Middle frontal gyrus (tissue), 1 donor: ENCODE measurements around the gene EEFSEC.

ENCODE experiments used
- DNase-seq: peaks from one replicate; pipeline ENCODE4 v3.0.0-alpha.2; 2015; ENCODE audit warnings: low spot score; ENCODE audit errors: extremely low spot score

EEFSEC gene

DNA sequence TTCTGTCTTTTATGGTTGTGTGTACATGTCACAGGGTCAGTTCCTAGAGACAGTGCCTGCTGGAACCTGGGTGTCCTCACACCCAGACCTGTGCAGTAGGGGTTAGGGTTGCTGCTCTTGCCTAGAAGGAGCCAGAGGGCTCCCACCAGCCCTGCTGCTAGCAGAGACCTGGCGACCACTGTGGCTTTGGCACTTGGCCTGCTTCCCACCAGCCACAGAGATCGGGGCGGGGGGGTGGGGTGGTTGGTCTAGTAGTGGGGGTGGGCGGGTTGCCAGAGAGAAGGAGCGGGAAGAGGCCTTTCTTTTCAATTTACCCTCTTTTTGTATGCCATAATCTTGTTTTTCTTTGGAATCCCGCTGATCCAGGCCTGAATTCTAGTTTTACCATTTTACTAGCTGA lies 29.4 kb downstream of the EEFSEC start:
- DNase-seq, result no peak

DNA sequence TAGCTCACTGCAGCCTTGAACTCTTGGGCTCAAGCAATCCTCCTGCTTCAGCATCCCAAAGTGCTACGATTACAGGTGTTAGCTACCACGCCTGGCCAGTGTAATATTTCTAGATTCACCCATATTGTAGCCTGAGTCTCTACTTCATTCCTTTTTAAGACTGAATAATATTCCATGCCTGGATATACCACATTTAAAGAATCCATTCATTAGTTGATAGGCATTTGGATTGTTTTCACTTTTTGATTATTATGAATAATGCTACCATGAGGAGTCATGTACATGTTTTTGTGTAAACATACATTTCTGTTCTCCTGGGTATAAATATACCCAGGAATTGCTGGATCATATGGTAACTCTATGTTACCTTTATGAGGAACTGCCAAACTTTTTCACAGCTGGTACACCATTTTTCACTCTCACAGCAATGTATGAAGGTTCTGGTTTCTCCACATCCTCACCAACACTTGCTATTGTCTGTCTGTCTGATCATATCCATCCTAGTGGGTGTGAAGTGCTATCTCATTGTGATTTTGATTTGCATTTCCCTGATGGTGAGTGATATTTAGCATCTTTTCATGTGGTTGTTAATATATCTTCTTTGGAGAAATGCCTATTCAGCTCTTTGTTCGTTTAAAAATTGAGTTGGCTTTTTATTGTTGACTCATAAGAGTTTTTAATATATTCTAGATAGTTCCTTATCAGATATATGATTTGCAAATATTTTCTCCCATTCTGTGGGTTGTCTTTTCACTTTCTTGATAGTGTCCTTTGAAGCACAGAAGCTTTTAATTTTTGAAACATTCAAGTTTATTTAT lies 32.6 kb downstream of the EEFSEC start:
- no peak for DNase-seq

DNA sequence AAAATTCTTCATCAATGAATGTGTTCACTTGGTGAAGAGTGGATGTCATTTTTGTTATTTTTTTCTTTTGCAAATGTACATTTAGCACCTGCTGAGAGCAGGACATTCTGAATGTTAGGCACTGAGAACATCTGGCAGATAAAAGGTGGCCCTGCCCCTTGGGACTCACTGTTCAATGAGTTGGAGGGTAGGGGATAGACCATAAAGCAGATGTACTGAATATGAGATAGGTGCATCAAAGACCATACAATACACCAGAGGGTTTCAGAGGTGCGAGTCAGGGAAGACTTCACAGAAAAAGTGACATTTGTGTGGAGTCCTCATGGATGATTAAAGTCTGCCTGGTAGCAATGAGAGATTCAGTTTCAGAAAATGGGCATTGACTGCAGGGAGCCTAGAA lies 34.2 kb downstream of the EEFSEC start:
- no peak for DNase-seq

DNA sequence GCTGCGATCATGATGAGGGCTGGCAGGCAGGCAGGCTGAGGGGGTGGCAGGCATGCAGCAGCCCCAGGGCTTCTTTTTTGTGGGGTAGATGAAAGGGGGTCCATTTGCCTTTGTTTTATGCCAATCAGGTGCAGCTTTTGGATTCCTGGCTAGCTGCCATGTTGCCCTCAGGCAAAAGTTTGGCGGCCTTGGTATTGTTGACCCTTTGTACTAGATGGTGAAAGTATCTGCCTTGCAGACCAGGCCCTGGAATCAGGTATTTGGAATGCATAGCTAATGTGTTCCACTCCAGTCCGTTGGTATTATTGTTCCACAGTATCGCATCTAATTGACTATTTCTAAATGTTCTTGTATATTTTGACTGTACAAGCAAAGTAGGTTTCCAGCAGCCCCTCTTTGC lies 35.0 kb downstream of the EEFSEC start:
- no peak for DNase-seq

DNA sequence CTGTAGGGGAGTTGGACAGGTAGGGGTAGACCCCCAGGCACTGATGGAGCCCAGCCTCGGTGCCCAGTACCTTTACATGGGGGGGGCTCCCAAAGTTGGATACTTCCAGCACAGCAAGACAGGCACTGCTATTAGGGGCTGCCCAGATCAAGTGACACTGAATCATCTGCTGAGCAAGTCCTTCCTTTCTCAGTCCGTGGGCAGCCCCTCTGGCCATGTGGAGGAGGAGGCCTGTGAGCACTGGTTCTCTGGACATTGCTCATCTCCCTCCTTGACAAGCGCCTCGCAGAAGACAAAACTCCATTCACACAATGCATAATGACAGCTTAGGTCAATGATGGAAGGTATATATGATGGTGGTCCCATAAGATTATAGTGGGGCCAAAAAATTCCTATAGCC lies 35.7 kb downstream of the EEFSEC start:
- no peak for DNase-seq

DNA sequence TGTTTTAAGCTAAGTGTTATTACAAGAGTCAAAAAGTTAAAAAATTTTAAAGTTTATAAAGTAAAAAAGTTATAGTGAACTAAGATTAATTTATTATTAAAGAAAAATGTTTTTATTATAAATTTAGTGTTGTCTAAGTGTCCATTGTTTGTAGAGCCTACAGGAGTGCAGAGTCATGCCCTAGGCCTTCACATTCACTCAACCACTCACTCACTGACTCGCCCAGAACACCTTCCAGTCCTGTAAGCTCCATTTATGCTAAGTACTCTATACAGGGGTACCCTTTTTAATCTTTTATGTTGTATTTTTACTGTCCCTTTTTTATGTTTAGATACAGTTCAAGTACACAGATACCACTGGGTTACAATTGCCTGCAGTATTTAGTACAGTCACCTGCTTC lies 37.2 kb downstream of the EEFSEC start:
- DNase-seq, result no peak

DNA sequence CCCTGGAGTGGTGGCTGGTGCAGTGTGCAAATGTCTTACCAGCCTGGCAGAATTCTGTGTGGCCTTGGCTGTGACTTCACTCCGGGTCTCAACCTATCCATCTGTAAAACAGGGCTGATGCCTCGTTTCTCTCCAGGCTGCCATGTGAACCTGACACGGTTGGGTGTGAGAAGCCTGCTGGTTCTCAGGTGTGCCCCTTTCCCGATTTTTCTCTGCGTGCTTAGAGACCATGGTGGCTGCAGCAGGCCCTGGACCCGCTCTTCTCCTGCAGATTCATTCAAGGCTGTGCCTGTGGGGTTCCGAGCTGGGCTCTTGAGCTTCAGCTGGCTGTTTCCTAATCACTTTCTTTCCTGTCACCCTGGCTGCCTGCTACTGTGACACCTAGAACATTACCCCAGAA lies 38.9 kb downstream of the EEFSEC start:
- no peak for DNase-seq

DNA sequence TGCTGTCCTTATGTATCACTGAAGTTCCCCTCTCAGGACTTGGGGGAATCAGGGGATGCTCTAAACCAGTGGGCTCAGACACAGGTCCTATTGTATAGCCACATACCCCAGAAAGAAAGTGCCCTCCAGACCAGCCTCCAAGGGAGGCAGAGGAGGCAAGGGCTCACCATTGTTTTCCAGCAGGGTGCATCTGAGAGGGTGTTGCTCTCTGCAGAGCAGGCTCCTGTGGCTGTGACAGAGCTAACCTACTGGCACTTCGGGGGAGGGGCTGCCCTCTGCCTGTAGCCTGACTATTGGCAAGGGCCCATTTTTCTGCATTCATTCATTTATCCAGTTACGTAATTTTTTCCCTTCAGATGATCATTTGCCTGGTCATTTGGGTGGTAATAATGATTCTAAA lies 39.9 kb downstream of the EEFSEC start:
- DNase-seq, result no peak

DNA sequence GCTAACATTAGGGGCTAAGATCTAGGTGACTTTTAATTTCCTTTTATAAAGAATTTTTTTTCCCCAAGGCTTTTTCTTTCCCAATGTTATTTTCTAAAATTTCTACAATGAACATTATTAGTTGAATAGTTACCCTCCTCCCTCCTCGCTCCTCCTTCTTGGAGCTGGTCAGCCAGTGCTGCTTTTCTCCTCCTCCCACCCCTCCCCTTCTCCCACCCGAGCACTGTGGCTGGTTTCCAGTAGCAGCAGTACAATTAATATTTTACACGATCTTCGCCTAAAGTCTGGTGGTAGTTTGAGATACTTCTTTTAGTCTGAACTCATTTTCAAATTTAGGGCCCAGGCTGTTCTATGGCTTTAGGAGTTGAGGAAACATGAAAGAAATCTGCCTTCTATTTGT lies 41.6 kb downstream of the EEFSEC start:
- no peak for DNase-seq

DNA sequence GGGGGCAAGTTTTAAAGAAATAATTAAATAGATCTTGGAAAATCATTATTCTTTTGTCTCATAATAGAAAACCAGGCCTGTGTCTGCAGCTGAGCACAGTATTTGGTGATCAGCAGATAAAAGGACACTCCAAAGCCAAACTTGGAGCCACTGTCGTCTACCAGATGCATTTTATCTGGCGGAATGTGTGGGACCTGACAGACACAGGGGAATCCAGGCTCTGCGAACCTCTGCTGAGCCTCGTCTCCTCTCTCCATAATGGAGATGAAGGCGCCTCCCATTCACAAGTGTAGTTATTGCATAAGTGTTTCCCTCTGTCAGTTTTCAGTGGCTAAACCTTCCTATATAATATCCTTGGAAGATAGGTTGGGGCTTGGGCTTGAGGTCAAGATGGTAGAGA lies 42.1 kb downstream of the EEFSEC start:
- DNase-seq, result no peak

DNA sequence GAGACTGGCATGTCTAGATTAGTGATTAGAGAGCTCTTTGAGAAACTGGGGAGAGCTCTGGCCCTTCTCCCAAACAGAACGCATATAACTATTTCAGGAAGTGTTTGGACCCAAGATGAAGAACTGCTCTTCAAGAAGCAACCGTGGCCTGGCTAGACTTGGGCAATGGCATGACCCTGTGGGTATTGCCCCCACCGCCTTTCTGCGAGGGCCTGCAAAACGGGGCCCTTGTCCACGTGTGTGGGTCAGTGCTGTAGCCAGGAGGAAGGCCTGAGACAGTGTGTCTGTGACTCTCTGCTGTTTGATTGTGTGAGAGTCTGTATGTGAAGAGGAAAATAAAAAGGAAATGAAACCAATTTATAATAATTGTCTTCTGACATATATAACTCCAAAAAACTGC lies 42.5 kb downstream of the EEFSEC start:
- no peak for DNase-seq

DNA sequence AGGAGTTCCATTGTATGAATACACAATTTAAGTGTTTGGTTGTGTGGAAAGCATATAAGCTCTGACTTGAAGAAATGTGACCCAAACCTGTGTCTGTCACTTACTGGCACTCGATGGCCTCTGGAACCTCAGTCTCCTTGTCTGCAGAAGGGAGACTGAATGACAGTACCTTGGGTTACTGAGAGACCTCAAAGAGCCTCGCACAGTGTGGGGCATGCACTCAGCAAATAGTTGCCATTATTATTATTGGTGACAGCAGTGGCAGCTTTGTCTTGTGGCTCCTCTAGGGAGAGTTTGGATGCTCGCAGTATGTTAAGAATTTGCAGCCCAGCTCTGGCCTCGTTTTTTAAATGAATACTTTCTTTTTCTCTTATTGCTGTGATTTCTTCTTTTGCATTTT lies 43.4 kb downstream of the EEFSEC start:
- no peak for DNase-seq

DNA sequence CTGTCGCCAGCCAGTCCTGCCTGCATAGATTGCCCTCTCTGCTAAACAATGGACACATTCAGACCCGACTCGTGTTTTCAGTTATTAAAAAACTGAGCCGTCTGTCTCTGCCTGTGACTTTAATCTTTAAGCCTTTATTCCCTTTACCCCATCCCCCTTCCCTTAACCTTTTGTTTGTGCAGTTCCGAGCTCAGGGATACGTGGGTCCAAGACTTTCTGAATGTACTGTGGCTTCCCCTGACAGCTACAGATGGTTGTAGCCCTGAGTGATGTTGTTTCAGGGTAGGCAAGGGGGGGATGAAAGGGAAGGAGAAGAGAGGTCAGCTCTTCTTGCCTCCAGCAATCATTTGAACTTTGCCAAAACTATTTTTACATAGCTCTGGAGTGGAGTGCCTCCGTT lies 44.6 kb downstream of the EEFSEC start:
- no peak for DNase-seq

DNA sequence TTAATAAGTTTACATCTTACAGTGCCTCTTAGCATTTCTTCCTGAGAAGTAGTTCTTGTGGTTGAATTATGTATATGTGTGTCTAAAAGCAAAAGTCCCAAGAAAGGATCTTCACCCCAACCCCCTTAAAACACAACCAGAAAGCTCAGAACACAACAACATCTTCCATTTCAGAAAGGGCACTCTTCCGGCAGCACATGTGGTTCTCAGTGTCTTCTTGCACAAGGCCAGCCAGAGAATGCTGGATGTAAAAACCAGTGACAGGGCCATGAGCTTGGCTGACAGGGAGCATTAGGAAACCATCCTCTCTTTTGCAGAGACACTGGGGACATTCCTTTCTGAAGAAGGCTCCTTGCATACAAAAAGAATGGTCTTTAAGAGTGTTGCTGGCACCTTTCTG lies 45.0 kb downstream of the EEFSEC start:
- DNase-seq, result no peak

DNA sequence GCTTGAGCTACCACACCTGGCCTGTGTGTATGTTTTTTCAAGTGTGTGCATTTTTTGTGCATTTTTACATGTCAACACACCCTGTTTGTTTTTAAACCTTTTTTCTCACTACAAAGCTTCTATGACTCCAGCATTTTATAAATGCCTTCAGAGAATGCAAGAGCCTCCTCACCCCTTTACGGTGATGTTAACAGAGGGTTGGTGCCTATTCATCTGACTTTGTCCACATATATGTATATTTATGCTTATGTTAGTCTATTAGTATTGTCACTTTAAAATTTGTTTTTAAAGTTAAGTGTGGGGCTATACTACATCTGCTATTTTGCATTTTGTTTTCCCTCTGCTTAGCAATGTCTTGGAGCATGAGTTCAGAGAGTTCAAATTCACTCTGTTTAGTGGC lies 45.8 kb downstream of the EEFSEC start:
- no peak for DNase-seq

DNA sequence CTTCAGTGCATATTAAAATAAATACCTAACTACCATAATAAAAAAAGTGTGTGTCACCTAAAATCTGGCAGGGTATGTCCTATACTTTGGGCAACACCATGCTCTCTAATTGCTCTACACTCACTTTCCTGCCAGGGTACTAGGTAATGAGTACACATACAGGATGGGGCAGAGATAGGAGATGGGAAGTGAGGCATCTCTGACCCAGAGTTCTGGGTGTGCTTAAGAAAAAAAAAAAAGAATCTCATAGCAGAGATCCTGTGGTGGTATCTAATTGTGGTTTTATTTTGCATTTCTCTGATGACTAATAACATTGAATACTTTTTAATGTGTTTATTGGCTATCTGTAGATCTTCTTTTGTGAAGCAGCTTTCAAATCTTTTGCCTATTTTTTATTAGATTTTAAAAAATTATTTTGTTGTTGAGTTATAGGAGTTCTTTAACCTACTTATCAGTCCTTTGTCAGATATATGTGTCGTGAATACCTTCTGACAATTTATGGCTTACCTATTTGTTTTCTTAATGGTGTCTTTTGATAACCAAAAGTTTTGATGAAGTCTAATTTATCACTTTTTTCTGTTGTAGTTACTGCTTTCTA lies 48.0 kb downstream of the EEFSEC start:
- no peak for DNase-seq

DNA sequence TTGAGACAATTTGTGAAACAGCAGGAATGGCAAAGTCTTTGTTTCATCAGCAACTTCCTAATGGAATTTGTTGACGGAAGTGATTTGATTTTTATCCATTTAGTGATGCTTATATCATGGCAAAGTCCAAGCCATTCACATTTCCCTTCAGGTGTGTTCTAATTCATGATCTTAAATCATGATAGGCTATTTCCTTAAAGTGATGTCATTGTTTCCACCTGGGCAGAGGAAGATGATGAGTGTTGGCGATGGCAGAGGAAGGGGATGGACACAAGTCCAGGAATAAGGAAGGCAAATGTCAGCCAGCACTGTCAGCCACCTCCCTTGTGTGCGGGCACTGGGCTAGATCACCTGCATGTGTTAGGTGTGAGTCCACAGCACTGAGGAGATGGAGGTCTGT lies 49.9 kb downstream of the EEFSEC start:
- no peak for DNase-seq

DNA sequence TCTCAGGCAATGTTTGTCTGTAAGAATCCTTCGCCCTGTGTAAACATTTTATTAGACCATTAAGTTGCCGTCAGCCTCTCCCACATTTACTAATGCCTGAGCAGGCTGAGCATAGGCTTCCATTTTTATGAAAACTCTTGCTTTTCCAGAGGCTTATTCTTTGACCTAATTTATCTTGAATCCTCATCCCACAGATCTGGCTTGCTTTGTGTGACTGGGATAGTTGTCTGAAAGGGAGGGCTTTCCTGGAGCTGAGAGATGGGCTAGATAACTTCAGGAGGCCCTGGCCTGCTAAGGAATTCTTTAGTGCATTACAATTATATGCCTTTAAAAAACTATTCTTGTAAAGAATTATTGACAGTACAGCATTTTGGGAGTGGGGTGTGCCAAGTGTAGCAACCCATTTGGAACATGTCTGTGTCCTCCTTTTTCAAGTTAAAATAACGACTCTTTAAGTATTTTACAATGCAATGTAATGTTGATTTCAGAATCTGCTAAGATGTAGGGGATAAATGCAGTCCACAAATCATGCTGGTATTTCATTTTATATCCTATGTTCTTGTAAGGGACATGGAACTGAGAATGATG lies 52.4 kb downstream of the EEFSEC start:
- no peak for DNase-seq

DNA sequence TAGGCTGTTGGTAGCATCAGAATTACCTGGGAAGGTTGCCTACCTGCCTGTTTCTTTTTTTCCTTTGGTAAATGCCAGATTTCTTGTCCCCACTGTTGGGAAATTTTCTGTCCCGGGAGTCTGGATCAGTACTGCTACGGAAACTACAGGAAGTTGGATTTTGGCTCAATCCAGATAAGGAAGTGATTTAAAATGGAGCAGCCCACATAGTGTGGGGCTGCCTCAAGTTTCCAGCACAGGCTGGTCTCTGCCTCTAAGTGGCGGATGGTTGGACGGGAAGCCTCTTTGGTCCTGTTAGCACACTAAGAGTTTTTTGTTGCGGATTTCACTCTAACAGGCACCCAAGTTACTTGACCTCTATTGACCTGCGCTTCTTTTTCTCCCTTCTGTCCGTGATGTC lies 54.7 kb downstream of the EEFSEC start:
- DNase-seq, result no peak

DNA sequence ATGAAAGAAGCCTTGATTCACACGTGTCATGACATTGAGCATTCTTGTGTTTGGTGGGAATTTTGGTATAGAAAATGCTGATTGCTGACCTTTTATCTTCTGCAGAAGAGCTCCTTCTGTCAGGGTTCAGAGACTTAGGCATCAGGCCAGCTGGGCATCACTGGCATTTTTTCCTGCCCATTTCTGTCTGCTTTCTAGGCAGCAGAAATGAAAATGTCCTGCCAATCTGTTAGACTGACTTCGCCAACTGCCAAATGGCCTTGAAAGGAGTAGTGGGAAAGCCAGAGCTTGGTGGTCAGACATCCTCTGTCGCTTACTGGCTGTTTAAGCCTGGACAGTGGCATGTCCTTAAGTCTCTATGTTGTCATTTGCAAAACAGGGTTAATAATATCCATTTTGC lies 57.4 kb downstream of the EEFSEC start:
- no peak for DNase-seq

DNA sequence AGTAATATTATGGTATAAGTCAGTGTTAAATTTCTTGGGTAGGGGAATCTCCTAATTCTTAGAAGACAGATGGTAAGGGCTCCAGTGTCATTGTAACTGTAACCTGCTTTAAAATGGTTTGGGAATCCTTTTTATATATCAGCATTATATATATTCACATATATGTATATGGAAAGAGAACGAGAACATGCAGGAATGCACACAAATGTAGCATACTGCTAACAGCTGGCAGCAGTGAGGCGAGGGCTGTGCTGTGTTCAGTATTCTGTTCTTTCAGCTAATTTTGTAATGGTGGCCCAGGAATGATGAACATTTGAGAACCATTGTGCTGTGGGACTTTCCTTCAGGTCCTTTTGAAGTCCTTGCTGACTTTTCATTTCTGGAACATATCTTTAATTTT lies 60.8 kb downstream of the EEFSEC start:
- DNase-seq, result no peak

DNA sequence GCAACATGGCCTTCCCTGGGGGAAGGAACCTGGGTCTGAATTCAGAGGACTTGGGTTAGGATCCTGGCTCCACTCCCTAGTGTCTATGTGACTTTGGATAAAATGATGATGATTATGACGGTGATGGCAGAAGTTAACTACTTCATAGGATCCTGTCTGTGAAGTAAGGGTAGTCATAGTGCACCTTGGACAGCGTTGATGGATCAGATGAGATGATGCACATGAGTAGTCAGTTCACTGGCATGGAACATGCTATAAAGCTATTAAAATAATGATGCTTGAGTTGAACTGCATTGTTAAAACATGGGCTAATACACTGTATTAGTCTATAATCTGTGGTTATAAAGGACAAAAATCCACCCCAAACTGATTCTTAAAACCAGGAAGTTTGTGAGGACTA lies 62.0 kb downstream of the EEFSEC start:
- no peak for DNase-seq
